AG04450 (cell line): Measurements from ENCODE around the gene DCAF8. TPM values are rescaled to one million over a fixed set of nuclear protein-coding genes. Genes with fewer than 3 reads are reported as not detected.

Experiments
- CTCF ChIA-PET: fragments of 300-600, 350-600 bp; formaldehyde crosslinking; extraction: SDS; loops from one replicate; lab custom pipeline; 2022; ENCODE audit warnings: antibody characterized with exemption, inconsistent platforms; lab: Charles Lee
- POLR2A ChIA-PET: fragments of 350-600 bp; formaldehyde crosslinking; extraction: SDS; loops from one replicate; lab custom pipeline; 2021; ENCODE audit warnings: antibody characterized with exemption, inconsistent platforms; lab: Yijun Ruan, JAX
- DNase-seq: peaks from one replicate; pipeline ENCODE4 v3.0.0-alpha.2; 2011; ENCODE audit warnings: low read depth, low spot score
- H3K27ac ChIP-seq: one replicate; pipeline ENCODE4 v1.5.1; 2012; ENCODE audit warnings: low read depth, low read length, control low read depth
- H3K27me3 ChIP-seq: one replicate; pipeline ENCODE4 v1.6.0; 2012; ENCODE audit warnings: low read length; ENCODE audit not compliant: control insufficient read depth, insufficient read depth
- H3K4me3 ChIP-seq: 2 replicates; pipeline ENCODE4 v1.5.1; 2011; ENCODE audit warnings: mild to moderate bottlenecking, low read depth, low read length, control low read depth
- H3K9me3 ChIP-seq: 2 replicates; pipeline ENCODE4 v1.5.1; 2012; ENCODE audit warnings: low read length; ENCODE audit not compliant: control insufficient read depth, insufficient read depth
- CTCF ChIP-seq: IDR thresholded peaks from 2 replicates; pipeline ENCODE4 v1.5.1; 2011; ENCODE audit warnings: low read depth, low read length, control low read depth, inconsistent platforms
- polyA plus RNA-seq: library from polyadenylated mRNA; depleted of rRNA; stranded (reverse); fragments of >200 nt; gene quantifications from 2 replicates; pipeline ENCODE4 v1.2.3, GENCODE V29; 2011

DCAF8 gene
- polyA plus RNA-seq, 1 experiment: 108 TPM

GRCh38 chr1:160178731-160179130 lies 83.6 kb downstream of the DCAF8 start:
- Histone ChIP-seq H3K27ac (no peak overlapping the region), H3K27me3 (peaks cover 12% of the 10 kb centered on the region), H3K9me3 (no peaks in the 10 kb centered on the region), H3K4me3 (no peak overlapping the region)
- POLR2A ChIA-PET: no interaction called here
- CTCF ChIA-PET: interaction anchor here (0.9 to 3.3 kb wide), 2 partner anchors 15 to 74 kb away, joined by 3 to 27 read pairs; no protein-coding TSS in a partner anchor
- no peak for DNase-seq
- no peak for TF ChIP-seq CTCF

- DNase-seq: no peak
- Histone ChIP-seq H3K27ac (no peak overlapping the region), H3K9me3 (no peaks in the 10 kb centered on the region), H3K4me3 (no peak overlapping the region), H3K27me3 (peaks cover 20% of the 10 kb centered on the region)
- TF ChIP-seq CTCF: no peak
- ChIA-PET CTCF (interaction anchor here (0.5 to 0.8 kb wide), 2 partner anchors 92 to 434 kb away, joined by 3 to 4 read pairs; no protein-coding TSS in a partner anchor), POLR2A (no interaction called here)
Observed at GRCh38 chr1:160177667-160178066, 84.7 kb downstream of the DCAF8 start.

GRCh38 chr1:160177231-160177630 lies 85.1 kb downstream of the DCAF8 start:
- no peak for TF ChIP-seq CTCF
- POLR2A ChIA-PET: no interaction called here
- H3K27ac ChIP-seq: no peak overlapping the region
- DNase-seq: no peak
- H3K27me3 ChIP-seq: peaks cover 20% of the 10 kb centered on the region
- H3K4me3 ChIP-seq: no peak overlapping the region
- CTCF ChIA-PET: interaction anchor here (0.5 to 0.8 kb wide), 2 partner anchors 92 to 435 kb away, joined by 3 to 4 read pairs; no protein-coding TSS in a partner anchor
- no peaks in the 10 kb centered on the region for H3K9me3 ChIP-seq

- ChIA-PET CTCF (interaction anchor here (0.6 kb wide), 1 partner anchor 21 kb away, joined by 4 read pairs; no protein-coding TSS in a partner anchor), POLR2A (no interaction called here)
- no peaks in the 10 kb centered on the region for H3K9me3 ChIP-seq
- no peak for DNase-seq
- TF ChIP-seq CTCF: no peak
- H3K27ac ChIP-seq: no peak overlapping the region
- peaks cover 28% of the 10 kb centered on the region for H3K27me3 ChIP-seq
- no peak overlapping the region for H3K4me3 ChIP-seq
Observed at GRCh38 chr1:160171980-160172379, 90.4 kb downstream of the DCAF8 start.

- ChIA-PET CTCF (interaction anchor here (0.9 to 1.2 kb wide), 2 partner anchors 22 to 81 kb away, joined by 4 read pairs; no protein-coding TSS in a partner anchor), POLR2A (no interaction called here)
- peaks cover 33% of the 10 kb centered on the region for H3K27me3 ChIP-seq
- DNase-seq: no peak
- no peaks in the 10 kb centered on the region for H3K9me3 ChIP-seq
- H3K4me3 ChIP-seq: no peak overlapping the region
- H3K27ac ChIP-seq: no peak overlapping the region
- TF ChIP-seq CTCF: no peak
Observed at GRCh38 chr1:160171354-160171753, 91.0 kb downstream of the DCAF8 start.
